Measurements from ENCODE around the gene PPP1R3C.

- no peak for TF ChIP-seq POLR2A (IDR thresholded peaks at IDR 0.05)
- TF ChIP-seq, protein P1, sequence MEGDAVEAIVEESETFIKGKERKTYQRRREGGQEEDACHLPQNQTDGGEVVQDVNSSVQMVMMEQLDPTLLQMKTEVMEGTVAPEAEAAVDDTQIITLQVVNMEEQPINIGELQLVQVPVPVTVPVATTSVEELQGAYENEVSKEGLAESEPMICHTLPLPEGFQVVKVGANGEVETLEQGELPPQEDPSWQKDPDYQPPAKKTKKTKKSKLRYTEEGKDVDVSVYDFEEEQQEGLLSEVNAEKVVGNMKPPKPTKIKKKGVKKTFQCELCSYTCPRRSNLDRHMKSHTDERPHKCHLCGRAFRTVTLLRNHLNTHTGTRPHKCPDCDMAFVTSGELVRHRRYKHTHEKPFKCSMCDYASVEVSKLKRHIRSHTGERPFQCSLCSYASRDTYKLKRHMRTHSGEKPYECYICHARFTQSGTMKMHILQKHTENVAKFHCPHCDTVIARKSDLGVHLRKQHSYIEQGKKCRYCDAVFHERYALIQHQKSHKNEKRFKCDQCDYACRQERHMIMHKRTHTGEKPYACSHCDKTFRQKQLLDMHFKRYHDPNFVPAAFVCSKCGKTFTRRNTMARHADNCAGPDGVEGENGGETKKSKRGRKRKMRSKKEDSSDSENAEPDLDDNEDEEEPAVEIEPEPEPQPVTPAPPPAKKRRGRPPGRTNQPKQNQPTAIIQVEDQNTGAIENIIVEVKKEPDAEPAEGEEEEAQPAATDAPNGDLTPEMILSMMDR (IDR thresholded peaks at IDR 0.05), result no peak
These were observed 39.0 kb downstream of the PPP1R3C start for GRCh38 chr10:91593834-91594233.
